Erythroblast (primary cell): ENCODE measurements around the gene RBBP6.

ENCODE experiments used
- GATA1 ChIP-seq: IDR thresholded peaks from 2 replicates; pipeline ENCODE4 v1.6.1; 2011; ENCODE audit warnings: low read depth, mild to moderate bottlenecking, control low read depth, low read length, moderate library complexity
- POLR2A ChIP-seq: IDR thresholded peaks from 2 replicates; pipeline ENCODE4 v1.6.1; 2011; ENCODE audit warnings: mild to moderate bottlenecking, low read length

GRCh38 chr16:24539850-24540601, 660 bp downstream of the RBBP6 start:
- TF ChIP-seq POLR2A (no peak), GATA1 (no peak)
